K562 treated with DMSO at 1 percent for 24 hours (cell line): ENCODE results near the gene ZSCAN10. TPM values are rescaled to one million over a fixed set of nuclear protein-coding genes. Genes with fewer than 3 reads are reported as not detected.

Experiments
- total RNA-seq: library from RNA; unstranded; fragments of 300-600 nt; gene quantifications from 2 replicates; pipeline ENCODE4 v1.2.3, GENCODE V29; 2022; ENCODE audit warnings: low read depth; ENCODE audit not compliant: insufficient read depth

Gene ZSCAN10
- not detected in 2 replicates for total RNA-seq

DNA sequence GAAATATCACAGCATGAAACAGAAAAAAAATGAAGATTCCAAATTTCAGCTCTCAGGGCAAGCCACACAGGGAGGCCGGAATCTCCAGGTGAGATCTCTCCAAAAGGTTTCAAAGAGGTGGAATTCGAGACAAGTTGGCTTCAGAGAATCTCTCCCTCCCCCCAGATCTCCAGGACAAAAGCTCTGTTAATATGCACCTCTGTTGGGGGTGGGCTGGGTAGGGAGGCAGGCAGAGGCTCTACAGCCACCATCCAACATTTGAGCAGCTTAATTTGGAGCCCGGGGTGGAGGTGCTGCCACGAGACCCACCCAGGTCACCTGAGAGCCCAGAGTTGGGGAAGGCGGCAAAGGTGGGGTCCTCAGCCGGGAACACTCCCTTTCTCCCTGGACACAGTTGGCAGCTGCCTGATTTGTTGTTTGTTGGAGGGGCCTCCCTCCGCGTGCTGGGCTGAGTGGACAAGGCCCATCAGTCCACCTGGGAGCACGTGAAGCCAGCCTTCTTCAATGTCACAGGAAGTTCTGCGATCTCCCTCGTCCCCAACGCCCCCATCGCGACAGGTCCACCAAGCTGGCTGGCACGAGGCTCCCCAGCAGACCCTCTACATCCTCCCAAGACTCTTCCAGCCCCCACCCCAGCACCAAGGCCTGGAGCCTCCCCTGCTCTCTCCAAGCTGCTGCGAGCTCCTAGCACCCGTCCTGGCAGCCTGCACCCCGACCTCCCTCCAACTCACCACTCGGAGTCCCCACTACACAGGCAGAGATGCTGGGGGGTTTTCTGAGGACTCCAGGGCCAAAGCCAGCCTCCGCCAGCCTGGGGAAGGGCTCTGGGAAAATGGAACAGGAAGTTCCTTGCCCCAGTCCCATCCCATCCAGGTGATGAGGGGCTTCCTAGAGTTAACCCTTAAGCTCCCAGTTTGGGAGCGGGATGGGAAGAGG is at the start of gene ZSCAN10:
Gene ZSCAN10, minus strand, starts transcription at position 836 of the 936 bp plus-strand sequence. CDS start 6,357 bp downstream, outside the sequence.

DNA sequence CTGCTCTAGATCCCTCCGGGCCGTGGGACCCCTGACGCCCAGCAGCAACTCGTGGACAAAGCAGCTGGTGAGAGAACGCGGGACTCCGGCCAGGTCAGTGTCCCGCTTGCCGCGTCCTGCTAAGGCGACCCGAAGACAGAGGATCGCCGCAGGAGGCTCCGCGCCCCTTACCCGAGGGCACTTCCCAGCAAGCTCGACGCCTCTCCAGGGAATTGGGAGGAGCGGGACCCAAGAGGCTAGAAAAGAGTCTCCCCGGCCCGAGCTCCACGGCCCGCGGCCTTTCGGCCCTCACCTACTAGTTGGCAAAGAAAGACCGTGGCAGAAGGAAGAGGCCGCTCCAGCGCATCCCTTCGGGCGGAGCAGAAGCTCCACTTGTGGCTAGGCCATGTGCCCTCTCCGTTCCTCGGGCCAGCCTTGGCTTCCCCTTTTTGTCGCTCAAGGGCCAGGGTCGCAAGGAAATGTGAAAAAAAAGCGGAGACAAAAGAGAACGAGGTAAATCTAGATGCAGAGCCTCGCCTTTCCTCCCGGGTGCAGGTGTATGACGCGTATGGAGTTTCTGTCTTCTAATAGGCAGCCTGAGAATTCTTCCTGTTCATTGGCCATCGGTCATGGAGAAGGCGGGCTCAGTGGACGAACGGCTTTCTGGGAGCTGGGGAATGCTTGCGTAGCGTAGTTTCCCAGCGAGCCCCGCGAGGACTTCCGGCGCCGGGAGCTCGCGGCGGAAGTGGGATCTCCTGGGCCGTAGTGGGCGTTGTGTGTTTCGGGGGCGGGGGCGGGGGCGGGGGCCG is 35.4 kb upstream of the ZSCAN10 start, which contains the start of gene ZNF213:
Gene ZNF213, plus strand, starts transcription at position 692 of the 788 bp plus-strand sequence. CDS start 2,252 bp downstream, outside the sequence.

DNA sequence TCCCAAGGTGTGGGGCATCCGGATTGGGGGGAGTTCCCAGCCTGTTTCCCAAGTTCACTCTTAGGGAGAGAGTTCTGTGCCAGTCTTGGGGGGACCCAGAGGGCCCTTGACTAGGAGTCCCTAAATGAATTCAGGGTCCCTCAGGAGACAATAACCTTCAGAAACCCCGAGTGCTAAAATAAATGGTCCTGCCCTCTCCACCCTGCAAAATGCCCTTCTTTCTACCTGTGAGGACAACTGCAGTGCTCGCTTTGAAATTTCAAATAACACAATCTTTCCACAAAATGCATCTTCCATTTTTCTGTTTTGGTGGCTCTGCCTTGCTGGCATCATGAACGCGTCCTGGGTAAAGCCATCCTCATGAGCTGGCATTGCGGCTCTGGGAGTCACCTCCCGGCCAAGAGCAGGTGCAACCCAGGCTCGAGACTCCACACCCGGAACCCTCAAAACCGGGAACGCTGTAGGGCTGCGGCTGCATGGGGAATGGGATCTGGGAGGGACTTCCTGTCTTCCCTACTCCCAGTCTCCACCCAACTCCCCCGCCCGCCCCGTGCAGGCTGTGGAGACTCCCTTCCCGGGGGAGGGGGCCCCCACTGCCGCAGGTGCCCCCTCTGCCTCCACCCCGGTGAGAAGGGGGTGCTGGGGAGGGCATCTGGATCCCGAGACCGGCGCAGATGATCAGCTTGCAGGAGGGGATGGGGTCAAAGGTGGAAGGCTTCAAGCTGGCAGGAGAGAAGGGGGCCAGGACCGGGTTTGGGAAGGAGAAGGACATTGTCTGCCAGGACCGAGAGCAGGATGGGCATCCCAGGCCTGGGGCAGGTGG is 13.2 kb upstream of the ZSCAN10 start, which contains the start of gene ZNF205:
Gene ZNF205, plus strand, starts transcription at position 529 of the 823 bp plus-strand sequence. CDS start 845 bp downstream, outside the sequence.

DNA sequence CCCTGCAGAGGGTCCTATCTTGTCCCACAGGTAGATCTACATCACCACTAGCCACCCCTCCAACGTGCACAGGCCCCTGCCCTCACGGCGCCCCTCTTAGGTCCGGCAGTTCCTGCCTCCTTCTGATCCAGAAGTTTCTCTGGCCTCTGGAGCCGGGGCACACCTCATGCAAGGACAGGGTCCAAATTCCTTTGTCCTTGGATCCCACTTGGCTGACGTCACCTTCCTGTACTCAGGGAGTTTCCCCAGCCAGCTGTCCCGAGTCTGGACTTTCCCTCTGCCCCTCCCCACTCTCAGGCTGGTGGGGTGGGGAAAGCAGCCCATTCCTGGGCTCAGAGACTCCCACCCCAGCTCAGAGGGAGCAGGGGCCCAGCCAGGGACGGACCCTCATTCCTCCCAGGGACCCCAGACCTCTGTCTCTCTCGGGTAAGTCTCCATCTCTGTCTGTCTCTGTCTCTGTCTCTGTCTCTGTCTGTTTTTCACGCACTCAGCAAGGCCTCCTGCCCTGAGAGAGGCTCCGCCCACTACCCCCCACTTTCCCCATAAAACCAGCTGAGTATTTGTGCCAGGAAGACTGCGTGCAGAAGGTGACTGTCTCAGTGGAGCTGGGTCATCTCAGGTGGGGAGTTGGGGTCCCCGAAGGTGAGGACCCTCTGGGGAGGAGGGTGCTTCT is 33.9 kb downstream of the ZSCAN10 start, which contains the start of gene IL32:
Gene IL32, plus strand, starts transcription at position 572 of the 673 bp plus-strand sequence. CDS start 172 bp downstream, outside the sequence.

DNA sequence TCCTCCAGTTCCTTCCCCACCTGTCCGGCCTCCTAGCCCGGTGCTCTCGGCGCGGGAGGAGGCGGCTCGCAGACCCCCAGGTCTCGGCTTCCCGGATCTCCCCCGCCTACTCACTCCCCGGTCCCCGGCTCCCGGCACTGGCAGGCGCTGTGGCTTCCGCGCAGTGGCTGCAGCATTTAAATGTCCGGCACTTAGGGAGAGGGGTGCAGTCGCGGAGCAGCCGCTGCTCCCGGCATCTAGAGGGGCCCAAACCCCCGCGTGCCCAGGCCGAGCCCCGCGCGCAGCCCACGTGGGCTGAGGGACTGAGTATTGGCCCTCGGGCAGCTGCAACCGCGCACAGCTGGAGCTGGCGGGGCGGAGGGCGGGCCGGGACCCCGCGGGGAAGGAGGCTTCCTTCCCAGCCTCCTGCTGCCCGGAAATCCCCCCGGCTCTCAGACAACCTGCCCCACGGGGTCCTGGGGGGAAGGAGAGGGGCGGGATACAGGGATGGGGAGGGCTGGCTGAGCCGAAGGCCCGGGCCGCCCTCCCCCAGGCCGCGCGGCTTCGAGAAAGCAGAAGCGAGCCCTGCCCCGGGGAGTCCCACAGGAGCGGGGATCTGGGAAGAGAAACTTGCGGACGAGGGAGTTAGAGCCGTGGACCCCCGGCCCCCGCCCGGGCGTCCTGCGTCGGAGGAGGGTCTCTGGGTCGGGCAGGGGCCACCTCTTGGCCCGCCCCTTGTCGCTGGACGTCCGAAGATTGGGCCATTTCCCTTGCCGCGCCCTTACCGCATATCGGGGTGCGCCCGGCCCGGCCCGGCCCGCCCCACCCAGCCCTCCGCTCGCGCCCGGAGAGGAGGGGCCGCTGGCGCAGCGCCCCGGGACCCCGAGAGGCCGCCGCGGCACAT is 53.1 kb downstream of the ZSCAN10 start, which contains the start of gene MMP25:
Gene MMP25, plus strand, starts transcription at position 804 of the 883 bp plus-strand sequence. CDS start 357 bp downstream, outside the sequence.

Other genes with a start within 250 kb of the ZSCAN10 start
- not detected in 2 replicates for gene PRSS22, start 241.1 kb downstream of the ZSCAN10 start, total RNA-seq
- gene FLYWCH2, start 216.1 kb downstream of the ZSCAN10 start, total RNA-seq: 107 TPM in 2 replicates
- gene FLYWCH1, start 187.4 kb downstream of the ZSCAN10 start, total RNA-seq: 46.3 and 51.2 TPM in 2 replicates
- 1.3 and 2.2 TPM in 2 replicates for gene KREMEN2, start 135.0 kb downstream of the ZSCAN10 start, total RNA-seq
- gene PAQR4, start 129.9 kb downstream of the ZSCAN10 start, total RNA-seq: 25.2 and 30.8 TPM in 2 replicates
- 168 and 199 TPM in 2 replicates for gene PKMYT1, start 118.8 kb downstream of the ZSCAN10 start, total RNA-seq
- gene CLDN9, start 86.4 kb downstream of the ZSCAN10 start, total RNA-seq: 4.3 and 4.5 TPM in 2 replicates
- gene CLDN6, start 81.1 kb downstream of the ZSCAN10 start, total RNA-seq: 0.65 and 0.76 TPM in 2 replicates
- 41.1 and 48.6 TPM in 2 replicates for gene TNFRSF12A, start 78.9 kb downstream of the ZSCAN10 start, total RNA-seq
- gene HCFC1R1, start 75.4 kb downstream of the ZSCAN10 start, total RNA-seq: 37.4 and 38.2 TPM in 2 replicates
- gene THOC6, start 75.3 kb downstream of the ZSCAN10 start, total RNA-seq: 41.2 and 42.6 TPM in 2 replicates
- gene BICDL2, start 62.4 kb downstream of the ZSCAN10 start, total RNA-seq: not detected in 2 replicates
- gene MMP25, start 52.7 kb downstream of the ZSCAN10 start, total RNA-seq: 0.31 and 1.0 TPM in 2 replicates
- gene IL32, start 33.7 kb downstream of the ZSCAN10 start, total RNA-seq: 49.1 and 56.4 TPM in 2 replicates
- 33.8 and 35.1 TPM in 2 replicates for gene ZNF205, start 13.3 kb upstream of the ZSCAN10 start, total RNA-seq
- gene ZNF213, start 35.7 kb upstream of the ZSCAN10 start, total RNA-seq: 27.1 and 27.7 TPM in 2 replicates
- not detected in 2 replicates for gene OR1F1, start 88.9 kb upstream of the ZSCAN10 start, total RNA-seq
- gene ZNF200, start 135.9 kb upstream of the ZSCAN10 start, total RNA-seq: 6.6 and 8.7 TPM in 2 replicates
- gene MEFV, start 157.3 kb upstream of the ZSCAN10 start, total RNA-seq: not detected in 2 replicates
- gene ZNF263, start 184.2 kb upstream of the ZSCAN10 start, total RNA-seq: 51.0 and 56.4 TPM in 2 replicates
- gene TIGD7, start 206.1 kb upstream of the ZSCAN10 start, total RNA-seq: 0.80 and 2.4 TPM in 2 replicates
- gene ZNF75A, start 206.2 kb upstream of the ZSCAN10 start, total RNA-seq: 9.7 and 10.9 TPM in 2 replicates